HuH-7.5 (cell line): ENCODE measurements around the gene KRT25.
"Not testable (repeated sequence)": the region's sequence is repeated elsewhere in the genome, so short reads cannot be mapped to it uniquely, and the experiment has no call there.

Experiments
- DNase-seq: peaks from one replicate; pipeline ENCODE4 v3.0.0; 2011; ENCODE audit warnings: low spot score

Gene KRT25

DNA sequence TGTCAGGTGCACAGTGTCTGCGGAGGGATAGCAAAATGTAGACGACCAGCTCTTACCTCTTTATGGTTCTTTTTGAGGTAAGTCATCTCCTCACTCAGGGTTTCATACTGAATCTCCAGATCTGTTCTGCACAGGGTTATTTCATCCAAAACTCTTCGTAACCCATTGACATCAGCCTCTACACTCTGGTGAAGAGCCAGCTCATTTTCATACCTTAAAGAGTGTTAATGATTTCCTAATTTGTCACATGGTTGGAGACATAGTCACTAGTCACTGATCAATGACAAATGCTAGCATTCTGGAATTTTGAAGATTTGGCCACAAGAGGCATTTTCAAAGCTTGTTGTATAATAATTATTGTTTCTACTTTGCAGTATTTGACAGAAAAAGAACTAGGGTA lies 1.3 kb downstream of the KRT25 start:
- DNase-seq: no peak

GRCh38 chr17:40751065-40751464 lies 4.1 kb downstream of the KRT25 start:
- DNase-seq: no peak

- no peak for DNase-seq
Observed at GRCh38 chr17:40750391-40750790, 4.7 kb downstream of the KRT25 start.

- DNase-seq: not testable (repeated sequence)
Observed at GRCh38 chr17:40748666-40749065, 6.5 kb downstream of the KRT25 start.

- DNase-seq: no peak
Observed at GRCh38 chr17:40738553-40738952, 16.6 kb downstream of the KRT25 start.

DNA sequence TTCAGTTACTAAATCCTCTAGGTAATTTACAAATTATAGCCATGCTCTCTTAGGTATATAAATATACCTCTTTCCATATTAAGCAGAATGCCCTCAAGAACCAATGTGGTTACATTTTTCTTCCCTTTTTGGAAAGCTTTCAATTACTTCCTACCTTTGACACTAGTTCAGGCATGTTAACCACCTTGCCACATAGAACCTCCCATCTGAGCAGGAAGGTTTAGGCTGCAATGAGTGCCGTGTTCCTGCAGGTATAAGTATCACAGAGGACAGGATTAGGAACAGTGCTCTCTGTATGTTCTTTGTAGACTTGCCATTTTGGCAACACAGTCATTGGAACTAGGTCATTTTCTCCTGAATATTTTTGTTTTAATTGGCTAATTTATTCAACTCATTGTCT lies 20.1 kb downstream of the KRT25 start:
- DNase-seq: no peak

DNA sequence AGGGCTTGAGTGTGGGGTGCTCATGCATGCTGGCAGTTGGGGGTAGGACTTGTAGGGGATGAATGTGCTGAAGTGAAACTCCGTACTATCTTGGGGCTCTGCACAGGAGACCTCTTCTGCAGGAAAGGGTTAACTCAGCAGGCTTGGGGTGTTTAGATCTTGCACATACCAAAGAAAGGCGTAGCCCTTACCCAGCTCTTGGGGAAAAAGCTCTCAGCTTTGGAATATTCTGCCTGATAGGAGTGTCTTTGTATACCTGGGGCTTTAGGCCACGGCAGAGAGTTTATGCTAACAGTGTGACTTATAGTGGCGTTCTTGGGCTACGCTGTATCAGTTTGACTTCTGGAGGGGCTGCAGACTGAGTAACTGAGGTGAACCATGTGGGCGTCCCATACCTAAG lies 21.1 kb downstream of the KRT25 start:
- no peak for DNase-seq

DNA sequence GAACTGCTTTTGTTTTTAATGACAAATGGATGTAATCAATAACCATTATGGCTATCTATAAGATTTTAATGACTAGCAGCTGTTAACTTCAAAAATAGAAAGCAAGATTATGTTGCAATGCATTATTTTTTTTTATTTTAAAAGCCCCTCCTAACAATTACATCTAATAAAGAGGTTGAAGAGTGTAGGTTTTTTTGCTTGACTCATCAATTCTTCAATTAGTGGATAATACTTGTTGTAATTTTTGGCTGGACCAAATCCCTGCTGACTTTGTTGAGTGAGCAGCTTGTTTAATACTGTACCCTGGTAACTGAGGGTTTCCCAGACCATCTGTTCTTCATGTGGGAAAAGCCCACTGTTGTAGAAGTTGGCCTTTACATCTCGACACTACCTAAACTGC lies 24.2 kb downstream of the KRT25 start:
- DNase-seq: no peak

GRCh38 chr17:40727447-40728231 lies 27.5 kb downstream of the KRT25 start:
- DNase-seq: no peak

DNA sequence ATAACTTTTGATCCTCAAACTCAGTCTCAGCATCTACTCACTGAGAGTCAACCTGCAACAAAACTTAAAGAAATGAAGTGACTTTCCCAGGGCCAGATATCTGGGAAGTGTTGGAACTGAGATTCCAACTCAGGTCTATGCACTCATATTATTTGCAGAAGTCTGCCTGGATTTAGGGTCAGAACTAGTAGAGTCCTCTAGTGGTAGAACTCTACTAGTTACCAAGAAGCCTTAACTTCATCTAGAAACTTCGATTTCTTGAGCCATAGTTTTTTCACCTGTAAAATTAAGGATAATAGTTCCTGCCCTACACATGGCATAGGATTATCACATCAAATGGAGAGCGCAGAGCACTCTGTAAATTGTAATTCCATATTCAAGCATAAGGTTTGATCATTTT lies 28.2 kb downstream of the KRT25 start:
- peak; percentile 10 for DNase-seq

- no peak for DNase-seq
Observed at GRCh38 chr17:40724656-40725055, 30.5 kb downstream of the KRT25 start.

- DNase-seq: no peak
Observed at GRCh38 chr17:40722241-40722640, 32.9 kb downstream of the KRT25 start.

GRCh38 chr17:40720899-40721298 lies 34.2 kb downstream of the KRT25 start:
- no peak for DNase-seq

- no peak for DNase-seq
Observed at GRCh38 chr17:40718930-40719329, 36.2 kb downstream of the KRT25 start.

DNA sequence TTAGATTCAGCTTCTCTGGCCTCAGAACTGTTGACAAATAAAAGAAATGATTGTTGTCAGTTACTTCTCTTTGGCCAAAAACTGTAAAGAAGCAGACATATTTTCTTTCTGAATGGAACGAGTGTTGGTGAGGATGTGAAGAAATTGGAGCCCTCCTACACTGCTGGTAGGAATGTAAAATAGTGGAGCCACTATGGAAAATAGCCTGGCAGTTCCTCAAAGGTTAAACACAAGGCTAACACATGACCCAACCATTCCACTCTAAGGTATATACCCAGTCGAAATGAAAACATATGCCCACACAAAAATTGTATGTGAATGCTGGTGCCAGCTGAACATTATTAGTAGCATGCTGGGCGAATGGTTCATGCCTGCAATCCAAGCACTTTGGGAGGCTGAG lies 37.4 kb downstream of the KRT25 start:
- no peak for DNase-seq

GRCh38 chr17:40714473-40714872 lies 40.7 kb downstream of the KRT25 start:
- no peak for DNase-seq

DNA sequence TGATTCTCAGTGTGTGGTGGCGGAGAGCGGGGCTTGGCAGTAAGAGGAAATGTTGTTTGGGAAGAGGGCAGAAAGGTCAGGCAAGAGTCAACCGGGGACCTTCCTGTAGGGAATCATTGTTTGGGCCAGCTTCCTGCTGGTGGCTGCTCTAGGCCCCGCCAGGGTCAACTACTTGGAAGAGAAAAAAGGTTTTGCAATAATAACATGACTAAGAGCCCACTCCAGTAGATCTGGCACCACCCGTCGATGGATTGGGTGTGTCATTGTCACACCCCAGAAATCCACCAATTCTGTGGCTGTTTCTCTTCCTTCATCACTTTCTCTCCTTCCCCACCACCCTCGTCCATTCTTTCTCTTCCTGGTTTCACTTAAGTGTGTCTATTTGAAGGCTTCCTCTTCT lies 47.4 kb downstream of the KRT25 start:
- DNase-seq: no peak

DNA sequence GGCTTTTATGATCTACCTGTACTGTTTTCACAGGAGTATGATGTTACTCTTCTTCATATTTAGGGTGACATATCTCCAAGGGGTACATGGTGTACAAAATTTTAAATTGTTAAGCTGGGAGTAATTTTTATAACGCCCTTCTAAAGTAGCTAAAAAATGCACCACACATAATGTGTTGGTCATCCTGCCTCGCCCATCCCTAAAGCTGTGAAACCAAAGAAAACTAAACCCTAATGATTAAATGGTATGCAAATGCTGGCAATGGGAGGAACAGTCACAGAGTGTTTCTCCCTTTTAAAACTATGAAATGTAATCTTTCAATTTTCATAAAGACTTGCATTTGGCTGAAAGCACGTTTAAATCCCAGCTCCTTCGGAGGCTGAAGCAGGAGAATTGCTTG lies 49.5 kb downstream of the KRT25 start:
- DNase-seq: no peak

DNA sequence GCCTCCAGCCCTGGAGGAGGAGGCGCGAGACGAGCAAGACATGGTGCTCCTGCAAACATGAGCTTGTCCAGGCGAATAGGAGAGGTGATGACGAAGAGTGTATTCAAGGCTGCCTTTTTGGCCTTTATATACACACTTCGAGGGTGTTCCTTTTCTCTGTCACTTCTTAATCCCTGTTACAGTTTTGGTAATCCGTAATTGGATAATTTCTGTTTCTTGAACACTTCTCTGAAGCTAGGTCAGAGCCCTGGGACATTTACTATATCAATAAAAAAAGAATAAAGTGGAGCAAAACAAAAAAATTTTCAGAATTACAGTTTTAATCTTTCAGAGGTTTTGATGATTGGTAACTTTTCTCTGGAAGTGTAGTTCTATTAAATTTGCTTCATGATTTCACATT lies 51.5 kb downstream of the KRT25 start, which contains the start of gene KRT24:
KRT24 (minus strand) TSS at position 101 of the 400 bp plus-strand sequence; CDS start at position 42, 59 bp downstream.
- DNase-seq: no peak

- DNase-seq: no peak
Observed at GRCh38 chr17:40702271-40702670, 52.9 kb downstream of the KRT25 start.

- no peak for DNase-seq
Observed at GRCh38 chr17:40699853-40700252, 55.3 kb downstream of the KRT25 start.

GRCh38 chr17:40699371-40699770 lies 55.8 kb downstream of the KRT25 start:
- DNase-seq: no peak
